ENCODE measurements around the gene ID4. TPM values are rescaled to one million over a fixed set of nuclear protein-coding genes. Genes with fewer than 3 reads are reported as not detected.

The ID4 gene
- total and polyA plus RNA-seq, 2 of the 4 experiments (the other 2 are of a cell fraction) = 3.0 to 3.6 TPM

GRCh38 chr6:19857703-19858102 lies 20.5 kb downstream of the ID4 start:
- Histone ChIP-seq H3K27ac (ENCODE audit: insufficient read depth, low read length) (no peak overlapping the region), H3K4ac (ENCODE audit: low read depth, low read length) (no peak overlapping the region), H3K27me3 (ENCODE audit: control insufficient read depth, insufficient read depth, low read length) (peaks cover 3% of the 10 kb centered on the region; the same call in 1 of the 2 replicates), H3K18ac (ENCODE audit: low read depth, low read length) (no peak overlapping the region), H3K9me1 (ENCODE audit: insufficient read depth, low read length) (no peaks in the 10 kb centered on the region), H3K79me1 (ENCODE audit: low read depth in 1 of 2, low read length in 2 of 2) (no peaks in the 10 kb centered on the region), H2BK120ac (ENCODE audit: low read depth, low read length) (no peak overlapping the region), H3K36me3 (ENCODE audit: control insufficient read depth, insufficient read depth, low read length) (no peaks in the 10 kb centered on the region), H3K14ac (replicated peaks; ENCODE audit: low read depth, low read length) (no peak overlapping the region), H4K91ac (ENCODE audit: insufficient read depth, low read depth, low read length) (no peak overlapping the region), H2BK5ac (ENCODE audit: low read depth, low read length, poor library complexity, severe bottlenecking) (no peak overlapping the region), H3K4me3 (ENCODE audit: insufficient read depth, low read depth, low read length) (no peak overlapping the region), H2AK9ac (replicated peaks; ENCODE audit: low read depth, low read length, poor library complexity) (no peak overlapping the region), H3K4me1 (ENCODE audit: control insufficient read depth, insufficient read depth, low read length) (no peaks in the 10 kb centered on the region), H4K8ac (ENCODE audit: low read depth in 2 of 2, low read length in 2 of 2) (no peak overlapping the region), H2AFZ (replicated peaks; ENCODE audit: low read length, poor library complexity) (no peak overlapping the region), H3K9me3 (ENCODE audit: control insufficient read depth, insufficient read depth, low read length) (no peaks in the 10 kb centered on the region), H3K23ac (ENCODE audit: low read depth, low read length) (no peak overlapping the region), H3K9ac (ENCODE audit: low read depth, low read length) (no peak overlapping the region), H2AK5ac (ENCODE audit: low read depth, low read length) (no peak overlapping the region), H3K4me2 (ENCODE audit: low read depth, low read length) (no peak overlapping the region), H4K5ac (ENCODE audit: low read depth, low read length) (no peak overlapping the region), H3K56ac (ENCODE audit: extremely low read depth, insufficient read depth, low read length) (no peak overlapping the region), H2BK20ac (ENCODE audit: low read depth, low read length) (no peak overlapping the region), H4K20me1 (ENCODE audit: insufficient read depth, low read length) (no peaks in the 10 kb centered on the region), H2BK15ac (ENCODE audit: low read depth, low read length) (no peak overlapping the region)
- in situ Hi-C loops (cut with MboI; ENCODE audit: low sequenced_read_pairs) = loop anchor here (25.0 kb wide), 3 partner anchors 870 to 1270 kb away; no protein-coding TSS in a partner anchor
- no TSS peak for BruUV-seq (replicated peaks)
- CTCF ChIA-PET = interaction anchor here (0.6 to 0.7 kb wide), 2 partner anchors 9 to 295 kb away, joined by 3 read pairs; no protein-coding TSS in a partner anchor
- TF ChIP-seq RFX5 (IDR thresholded peaks at IDR 0.05; ENCODE audit: low read depth, low read length) (no peak), NFE2L2 (IDR thresholded peaks at IDR 0.05; ENCODE audit: low read depth, low read length) (no peak), MAFK (IDR thresholded peaks at IDR 0.05; ENCODE audit: low read depth, low read length) (no peak), RAD21 (IDR thresholded peaks at IDR 0.05; ENCODE audit: low read length) (no peak)
- intact Hi-C loops (cut with micrococcal nuclease) = loop anchor here (10.0 kb wide), 1 partner anchor 197 kb away; no protein-coding TSS in a partner anchor
- no peak for ATAC-seq (ENCODE audit: low read depth)
- no CpG with 5 or more reads among the region's 4 CpGs for WGBS, 2 experiments (ENCODE audit: extremely low coverage in 2 of 2, insufficient read length in 1 of 2)
- DNase-seq = no peak
- POLR2A ChIA-PET (ENCODE audit: unreplicated experiment) = no interaction called here
- dilution Hi-C loops (cut with HindIII; ENCODE audit: low sequenced_read_pairs, unreplicated experiment) = no loop called here
